ENCODE data around the gene SIPA1. TPM values are rescaled to one million over a fixed set of nuclear protein-coding genes. Genes with fewer than 3 reads are reported as not detected.

SIPA1 gene
- total and polyA plus RNA-seq, 9 of the 15 experiments (the other 6 are each of a cell fraction or from before 2014, with no cell fraction given), result 0.25 to 85.8 (median 16.8) TPM

DNA sequence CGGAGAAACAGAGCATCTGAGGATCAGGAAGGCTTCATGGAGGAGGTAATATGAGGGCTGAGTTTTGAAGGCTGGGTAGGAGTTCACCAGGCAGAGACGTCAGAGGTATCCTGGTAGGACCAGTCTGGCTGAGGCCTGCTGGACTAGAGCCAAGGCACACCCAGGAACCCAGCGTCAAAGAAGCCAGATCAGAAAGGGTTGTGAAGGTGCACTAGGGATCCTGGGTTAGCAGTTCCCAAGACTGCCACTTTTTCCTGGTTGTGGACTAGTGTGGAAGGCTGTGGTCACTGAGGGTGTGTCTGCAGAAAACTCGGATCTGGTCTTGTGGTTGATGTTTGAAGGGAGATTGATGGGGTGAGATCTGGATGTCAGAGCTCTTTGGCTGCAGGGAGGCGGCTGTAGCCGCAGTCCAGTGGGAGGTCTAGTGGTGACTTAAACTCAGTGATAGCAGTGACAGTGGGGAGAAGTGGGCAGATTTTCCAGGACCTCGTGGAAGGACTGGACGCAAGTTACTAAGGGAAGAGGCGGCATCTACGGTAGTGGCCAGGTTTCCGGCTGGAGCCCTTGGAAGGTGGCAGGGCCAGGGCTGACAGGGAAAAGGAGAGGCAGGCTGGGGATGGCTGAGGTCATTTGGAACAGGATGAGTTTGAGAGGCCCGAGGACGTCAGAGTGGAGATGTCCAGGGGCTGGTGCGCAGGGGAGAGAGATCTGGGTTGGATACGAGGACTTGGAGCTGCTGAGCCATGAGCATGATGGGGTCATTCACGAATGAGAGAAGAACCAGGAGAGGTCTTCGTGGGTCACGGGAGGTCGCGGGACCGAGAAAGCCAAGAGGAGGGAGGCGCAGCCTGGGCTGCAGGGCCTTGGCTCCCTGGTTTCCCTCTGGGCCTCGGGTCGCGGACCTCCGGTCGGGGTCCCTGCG lies 13.9 kb downstream of the SIPA1 start (continued):
- TF ChIP-seq, protein P1, sequence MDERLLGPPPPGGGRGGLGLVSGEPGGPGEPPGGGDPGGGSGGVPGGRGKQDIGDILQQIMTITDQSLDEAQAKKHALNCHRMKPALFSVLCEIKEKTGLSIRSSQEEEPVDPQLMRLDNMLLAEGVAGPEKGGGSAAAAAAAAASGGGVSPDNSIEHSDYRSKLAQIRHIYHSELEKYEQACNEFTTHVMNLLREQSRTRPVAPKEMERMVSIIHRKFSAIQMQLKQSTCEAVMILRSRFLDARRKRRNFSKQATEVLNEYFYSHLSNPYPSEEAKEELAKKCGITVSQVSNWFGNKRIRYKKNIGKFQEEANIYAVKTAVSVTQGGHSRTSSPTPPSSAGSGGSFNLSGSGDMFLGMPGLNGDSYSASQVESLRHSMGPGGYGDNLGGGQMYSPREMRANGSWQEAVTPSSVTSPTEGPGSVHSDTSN (CRISPR knock-in tag; IDR thresholded peaks at IDR 0.05; ENCODE audit: low read depth), result no peak
- TF ChIP-seq, protein P1 (tag; conservative IDR thresholded peaks at IDR 0.05; ENCODE audit: low read depth), result peak; percentile 80
- TF ChIP-seq E2F1 (CRISPR knock-in tag; IDR thresholded peaks at IDR 0.05) (0 out of 2 replicates have a peak, but pooled peaks have one; percentile 58), MCM7 (IDR thresholded peaks at IDR 0.05) (no peak), FOXA1 (IDR thresholded peaks at IDR 0.05; ENCODE audit: borderline replicate concordance) (no peak), ZNF146 (CRISPR knock-in tag; IDR thresholded peaks at IDR 0.05; ENCODE audit: unreplicated experiment) (no peak), TAF9B (IDR thresholded peaks at IDR 0.05; ENCODE audit: partially characterized antibody) (no peak), ELF1 (tag; IDR thresholded peaks at IDR 0.05) (no peak), IRF9 (tag; IDR thresholded peaks at IDR 0.05) (no peak), NELFE (IDR thresholded peaks at IDR 0.05; ENCODE audit: insufficient read depth, insufficient read length) (no peak), DMBX1 (CRISPR knock-in tag; IDR thresholded peaks at IDR 0.05; ENCODE audit: borderline replicate concordance) (no peak), SFPQ (IDR thresholded peaks at IDR 0.05; ENCODE audit: low read depth, low read length) (no peak), STAT5A (IDR thresholded peaks at IDR 0.05; ENCODE audit: borderline replicate concordance, low read length) (no peak), ZNF668 (CRISPR knock-in tag; IDR thresholded peaks at IDR 0.05) (no peak), YY1 (IDR thresholded peaks at IDR 0.05; ENCODE audit: borderline replicate concordance in 1 of 3, control insufficient read depth in 1 of 3, extremely low read depth in 1 of 3, insufficient read depth in 3 of 3, insufficient read length in 1 of 3, insufficient replicate concordance in 2 of 3, low read depth in 1 of 3, low read length in 2 of 3) (no peak), NFYB (IDR thresholded peaks at IDR 0.05; ENCODE audit: extremely low read depth, insufficient read length) (no peak)
- TF ChIP-seq, protein P2, sequence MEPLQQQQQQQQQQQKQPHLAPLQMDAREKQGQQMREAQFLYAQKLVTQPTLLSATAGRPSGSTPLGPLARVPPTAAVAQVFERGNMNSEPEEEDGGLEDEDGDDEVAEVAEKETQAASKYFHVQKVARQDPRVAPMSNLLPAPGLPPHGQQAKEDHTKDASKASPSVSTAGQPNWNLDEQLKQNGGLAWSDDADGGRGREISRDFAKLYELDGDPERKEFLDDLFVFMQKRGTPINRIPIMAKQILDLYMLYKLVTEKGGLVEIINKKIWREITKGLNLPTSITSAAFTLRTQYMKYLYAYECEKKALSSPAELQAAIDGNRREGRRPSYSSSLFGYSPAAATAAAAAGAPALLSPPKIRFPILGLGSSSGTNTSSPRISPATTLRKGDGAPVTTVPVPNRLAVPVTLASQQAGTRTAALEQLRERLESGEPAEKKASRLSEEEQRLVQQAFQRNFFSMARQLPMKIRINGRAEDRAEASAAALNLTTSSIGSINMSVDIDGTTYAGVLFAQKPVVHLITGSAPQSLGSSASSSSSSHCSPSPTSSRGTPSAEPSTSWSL (CRISPR knock-in tag; IDR thresholded peaks at IDR 0.05; ENCODE audit: borderline replicate concordance), result no peak
